Cardiac muscle cell (in vitro differentiated cells and primary cell): Measurements from ENCODE around the gene RFT1. TPM values are rescaled to one million over a fixed set of nuclear protein-coding genes. Genes with fewer than 3 reads are reported as not detected.

ENCODE experiments used
- DNase-seq, 2 donors: peaks; one replicate each; pipeline versions ENCODE4 v3.0.0 to v3.0.0-alpha.2; 2010 to 2017; ENCODE audit warnings: low read depth in 1 of 2, low spot score in 1 of 2
- H3K27ac ChIP-seq: fragments of 200-600 bp; sonication (generic); 2 replicates; pipeline ENCODE4 v1.5.1; 2016
- H3K27me3 ChIP-seq: fragments of 200-600 bp; sonication (generic); 2 replicates; pipeline ENCODE4 v1.6.0; 2016; ENCODE audit warnings: control low read depth
- H3K36me3 ChIP-seq: fragments of 200-600 bp; sonication (generic); 2 replicates; pipeline ENCODE4 v1.5.1; 2016; ENCODE audit warnings: control low read depth
- H3K4me1 ChIP-seq: fragments of 200-600 bp; sonication (generic); 2 replicates; pipeline ENCODE4 v1.8.1; 2017; ENCODE audit warnings: low read depth, mild to moderate bottlenecking, mixed run types
- H3K4me3 ChIP-seq: fragments of 200-600 bp; sonication (generic); 2 replicates; pipeline ENCODE4 v1.5.1; 2016; ENCODE audit warnings: mild to moderate bottlenecking
- H3K9me3 ChIP-seq: fragments of 200-600 bp; sonication (generic); 2 replicates; pipeline ENCODE4 v1.5.1; 2017; ENCODE audit warnings: low read depth, mild to moderate bottlenecking, control low read depth
- polyA plus RNA-seq: library from polyadenylated mRNA; unstranded; fragments of >200 nt; fragmentation: Nextera tagmentation; extraction: Ambion mirVana; gene quantifications from 2 replicates; pipeline ENCODE4 v1.2.1, GENCODE V29; 2016
- total RNA-seq: library from RNA; depleted of rRNA; stranded (reverse); fragments of >200 nt; gene quantifications from 2 replicates; pipeline ENCODE4 v1.2.3, GENCODE V29; 2016
- TF ChIP-seq, protein P1 (sequence below): IDR thresholded peaks from 2 replicates; pipeline ENCODE4 v1.5.1; 2012; ENCODE audit warnings: low read depth, mild to moderate bottlenecking, low read length

RFT1 gene, protein sequence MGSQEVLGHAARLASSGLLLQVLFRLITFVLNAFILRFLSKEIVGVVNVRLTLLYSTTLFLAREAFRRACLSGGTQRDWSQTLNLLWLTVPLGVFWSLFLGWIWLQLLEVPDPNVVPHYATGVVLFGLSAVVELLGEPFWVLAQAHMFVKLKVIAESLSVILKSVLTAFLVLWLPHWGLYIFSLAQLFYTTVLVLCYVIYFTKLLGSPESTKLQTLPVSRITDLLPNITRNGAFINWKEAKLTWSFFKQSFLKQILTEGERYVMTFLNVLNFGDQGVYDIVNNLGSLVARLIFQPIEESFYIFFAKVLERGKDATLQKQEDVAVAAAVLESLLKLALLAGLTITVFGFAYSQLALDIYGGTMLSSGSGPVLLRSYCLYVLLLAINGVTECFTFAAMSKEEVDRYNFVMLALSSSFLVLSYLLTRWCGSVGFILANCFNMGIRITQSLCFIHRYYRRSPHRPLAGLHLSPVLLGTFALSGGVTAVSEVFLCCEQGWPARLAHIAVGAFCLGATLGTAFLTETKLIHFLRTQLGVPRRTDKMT
- total RNA-seq: 5.4 and 8.1 TPM in 2 replicates
- polyA plus RNA-seq: 16.1 and 16.7 TPM in 2 replicates

DNA sequence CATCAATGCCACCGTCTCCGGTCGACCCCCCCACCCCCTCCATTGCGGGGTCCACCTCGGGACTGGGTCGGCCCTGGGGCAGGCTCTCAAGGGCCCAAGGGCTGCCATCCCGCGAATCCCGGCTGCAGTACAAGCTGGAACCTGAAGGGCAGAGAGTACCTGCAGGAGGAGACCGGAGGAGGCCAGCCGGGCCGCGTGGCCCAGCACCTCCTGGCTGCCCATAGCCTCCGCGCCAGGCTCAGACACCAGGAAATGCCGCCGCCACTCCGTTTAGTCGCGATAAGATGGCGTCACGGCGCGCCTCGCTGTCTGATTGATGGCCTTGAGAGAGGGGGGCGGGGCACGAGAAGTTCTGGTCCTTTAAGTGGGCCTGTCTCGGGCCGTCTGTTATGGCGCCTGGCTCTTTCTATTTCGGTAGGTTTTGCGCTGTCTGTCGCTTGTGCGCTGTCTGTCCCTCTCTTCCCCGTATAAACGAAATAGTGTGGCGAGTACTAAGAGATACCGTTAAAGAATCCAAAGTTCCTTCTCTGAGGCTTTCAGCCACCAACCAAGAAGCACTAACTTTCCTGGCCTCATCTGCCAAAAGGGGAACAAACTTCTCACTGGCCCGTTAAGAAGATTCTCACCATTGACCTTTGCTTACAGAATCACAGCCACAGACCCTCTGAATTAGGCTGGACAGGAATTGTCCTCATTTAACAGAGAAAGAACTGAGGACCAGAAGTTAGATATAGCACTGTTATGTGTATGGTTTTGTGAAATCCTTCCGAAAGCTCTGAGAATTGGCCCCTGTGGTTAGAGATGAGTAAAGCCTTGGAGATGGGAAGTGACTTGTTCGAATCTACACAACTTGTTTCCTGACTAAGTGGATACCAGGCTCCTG is at the start of gene RFT1:
TSS of gene RFT1 (minus strand) at position 257 of the 883 bp plus-strand sequence. CDS start at position 222, 35 bp downstream.
- H3K27ac ChIP-seq: peak within 1 kb of the TSS; percentile 93
- H3K36me3 ChIP-seq: no peaks in the 10 kb centered on the region
- TF ChIP-seq, protein P1, sequence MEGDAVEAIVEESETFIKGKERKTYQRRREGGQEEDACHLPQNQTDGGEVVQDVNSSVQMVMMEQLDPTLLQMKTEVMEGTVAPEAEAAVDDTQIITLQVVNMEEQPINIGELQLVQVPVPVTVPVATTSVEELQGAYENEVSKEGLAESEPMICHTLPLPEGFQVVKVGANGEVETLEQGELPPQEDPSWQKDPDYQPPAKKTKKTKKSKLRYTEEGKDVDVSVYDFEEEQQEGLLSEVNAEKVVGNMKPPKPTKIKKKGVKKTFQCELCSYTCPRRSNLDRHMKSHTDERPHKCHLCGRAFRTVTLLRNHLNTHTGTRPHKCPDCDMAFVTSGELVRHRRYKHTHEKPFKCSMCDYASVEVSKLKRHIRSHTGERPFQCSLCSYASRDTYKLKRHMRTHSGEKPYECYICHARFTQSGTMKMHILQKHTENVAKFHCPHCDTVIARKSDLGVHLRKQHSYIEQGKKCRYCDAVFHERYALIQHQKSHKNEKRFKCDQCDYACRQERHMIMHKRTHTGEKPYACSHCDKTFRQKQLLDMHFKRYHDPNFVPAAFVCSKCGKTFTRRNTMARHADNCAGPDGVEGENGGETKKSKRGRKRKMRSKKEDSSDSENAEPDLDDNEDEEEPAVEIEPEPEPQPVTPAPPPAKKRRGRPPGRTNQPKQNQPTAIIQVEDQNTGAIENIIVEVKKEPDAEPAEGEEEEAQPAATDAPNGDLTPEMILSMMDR: no peak
- DNase-seq: peak; percentile 97 to 98
- peaks cover 34% of the 10 kb centered on the region for H3K27me3 ChIP-seq
- H3K9me3 ChIP-seq: no peaks in the 10 kb centered on the region
- H3K4me3 ChIP-seq: peak within 1 kb of the TSS; percentile 87
- H3K4me1 ChIP-seq: peaks cover 14% of the 10 kb centered on the region

DNA sequence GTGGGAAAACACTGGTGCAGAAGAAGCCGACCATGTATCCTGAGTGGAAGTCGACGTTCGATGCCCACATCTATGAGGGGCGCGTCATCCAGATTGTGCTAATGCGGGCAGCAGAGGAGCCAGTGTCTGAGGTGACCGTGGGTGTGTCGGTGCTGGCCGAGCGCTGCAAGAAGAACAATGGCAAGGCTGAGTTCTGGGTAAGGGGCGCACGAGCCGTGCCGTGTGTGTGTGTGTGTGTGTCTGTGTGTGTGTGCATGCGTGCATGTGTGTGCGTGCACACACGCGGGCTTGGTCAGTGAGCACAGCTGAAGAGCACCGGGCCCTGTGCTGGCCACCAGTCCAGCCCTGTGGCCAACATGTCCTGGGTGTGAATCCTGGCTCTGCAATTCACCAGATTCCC is 49.3 kb upstream of the RFT1 start:
- H3K27ac ChIP-seq: no peak overlapping the region
- TF ChIP-seq, protein P1: no peak
- H3K36me3 ChIP-seq: no peaks in the 10 kb centered on the region
- no peak overlapping the region for H3K4me3 ChIP-seq
- H3K4me1 ChIP-seq: no peaks in the 10 kb centered on the region
- DNase-seq: no peak
- peaks cover 8% of the 10 kb centered on the region for H3K27me3 ChIP-seq
- H3K9me3 ChIP-seq: no peaks in the 10 kb centered on the region

DNA sequence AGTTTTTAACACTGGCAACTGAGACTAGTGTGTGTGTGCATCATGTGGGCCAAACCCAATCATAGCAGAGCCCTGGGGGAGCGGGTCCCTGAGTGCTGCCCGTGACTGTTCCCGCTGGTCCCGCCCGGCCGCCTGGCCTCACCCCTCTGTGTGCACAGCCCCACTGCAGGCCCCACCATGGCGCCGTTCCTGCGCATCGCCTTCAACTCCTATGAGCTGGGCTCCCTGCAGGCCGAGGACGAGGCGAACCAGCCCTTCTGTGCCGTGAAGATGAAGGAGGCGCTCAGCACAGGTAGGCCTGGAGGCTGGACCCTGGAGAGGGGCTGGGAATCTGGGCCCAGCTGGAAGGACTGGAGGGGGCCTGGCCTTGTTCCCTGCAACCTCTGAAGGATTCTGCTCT is 48.0 kb upstream of the RFT1 start:
- no peak for DNase-seq
- no peaks in the 10 kb centered on the region for H3K9me3 ChIP-seq
- no peaks in the 10 kb centered on the region for H3K36me3 ChIP-seq
- H3K4me3 ChIP-seq: no peak overlapping the region
- H3K27me3 ChIP-seq: peaks cover 15% of the 10 kb centered on the region
- H3K27ac ChIP-seq: no peak overlapping the region
- TF ChIP-seq, protein P1: no peak
- no peaks in the 10 kb centered on the region for H3K4me1 ChIP-seq

DNA sequence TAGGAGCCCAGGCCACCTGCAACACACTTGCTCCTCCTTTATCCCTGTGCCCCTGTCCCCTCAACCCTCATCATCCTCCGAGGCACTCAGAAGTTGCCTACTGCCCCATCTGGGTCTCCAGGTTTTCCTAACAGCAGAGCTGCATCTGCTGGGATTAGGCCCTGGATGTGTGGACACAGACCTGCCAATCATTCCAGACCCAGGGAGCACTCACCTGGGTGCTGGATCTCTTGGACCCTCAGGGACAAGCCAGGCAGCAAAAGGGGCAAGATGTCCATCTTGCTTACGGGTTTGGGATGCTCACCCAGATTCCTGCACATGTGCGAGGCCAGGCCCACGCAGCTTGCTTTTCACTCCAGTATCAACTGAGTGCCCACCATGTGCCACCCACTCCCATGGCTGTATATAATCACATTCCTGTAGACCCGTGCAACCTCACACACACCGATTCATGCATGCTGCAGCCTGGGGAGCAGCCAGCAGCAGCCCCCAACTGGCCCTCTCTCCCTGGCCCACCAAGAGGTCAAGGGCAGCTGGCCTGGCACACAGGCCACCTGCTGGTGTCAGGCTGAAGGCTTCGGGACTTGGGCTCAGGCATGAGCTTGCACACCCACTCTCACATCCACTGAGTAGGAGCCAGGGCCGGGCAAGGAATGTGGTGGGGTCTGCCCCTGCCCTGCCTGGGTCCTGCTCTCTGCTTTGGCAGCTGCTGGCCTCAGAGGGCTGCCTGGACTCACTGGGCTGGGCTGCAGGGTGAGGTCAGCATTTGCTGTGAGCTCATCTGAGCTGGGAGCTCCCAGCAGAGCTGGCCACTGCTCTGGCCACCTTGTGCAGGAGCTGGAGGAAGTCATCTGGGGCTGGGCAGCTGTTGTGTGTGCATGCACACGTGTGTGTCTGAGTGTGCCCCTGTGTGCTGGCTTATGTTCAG is 45.6 kb upstream of the RFT1 start:
- H3K9me3 ChIP-seq: no peaks in the 10 kb centered on the region
- H3K4me1 ChIP-seq: no peaks in the 10 kb centered on the region
- no peaks in the 10 kb centered on the region for H3K36me3 ChIP-seq
- DNase-seq: no peak
- no peak overlapping the region for H3K27ac ChIP-seq
- H3K27me3 ChIP-seq: peaks cover 35% of the 10 kb centered on the region
- no peak overlapping the region for H3K4me3 ChIP-seq
- TF ChIP-seq, protein P1: no peak
